Measurements from ENCODE around the gene SPINK9.

DNA sequence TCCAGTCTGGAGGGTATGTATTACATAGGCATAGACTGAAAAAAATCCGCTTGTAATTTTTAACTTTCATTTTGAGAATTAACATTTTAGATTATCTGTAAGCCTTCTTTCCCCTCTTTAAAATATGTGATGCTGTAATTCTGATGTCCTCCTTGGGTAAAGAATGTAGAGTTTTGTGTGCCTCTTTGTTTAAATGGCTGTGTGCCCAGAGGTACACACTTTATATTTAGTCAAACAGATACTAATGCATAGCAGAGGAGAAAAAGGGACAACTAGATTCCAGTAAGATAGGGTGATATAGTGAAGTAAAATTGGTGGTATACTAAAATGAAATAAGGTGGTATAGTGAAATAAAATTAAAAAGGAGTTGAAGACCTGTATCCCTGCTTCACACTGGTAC is 49.7 kb downstream of the SPINK9 start:
- TF ChIP-seq, protein P1, sequence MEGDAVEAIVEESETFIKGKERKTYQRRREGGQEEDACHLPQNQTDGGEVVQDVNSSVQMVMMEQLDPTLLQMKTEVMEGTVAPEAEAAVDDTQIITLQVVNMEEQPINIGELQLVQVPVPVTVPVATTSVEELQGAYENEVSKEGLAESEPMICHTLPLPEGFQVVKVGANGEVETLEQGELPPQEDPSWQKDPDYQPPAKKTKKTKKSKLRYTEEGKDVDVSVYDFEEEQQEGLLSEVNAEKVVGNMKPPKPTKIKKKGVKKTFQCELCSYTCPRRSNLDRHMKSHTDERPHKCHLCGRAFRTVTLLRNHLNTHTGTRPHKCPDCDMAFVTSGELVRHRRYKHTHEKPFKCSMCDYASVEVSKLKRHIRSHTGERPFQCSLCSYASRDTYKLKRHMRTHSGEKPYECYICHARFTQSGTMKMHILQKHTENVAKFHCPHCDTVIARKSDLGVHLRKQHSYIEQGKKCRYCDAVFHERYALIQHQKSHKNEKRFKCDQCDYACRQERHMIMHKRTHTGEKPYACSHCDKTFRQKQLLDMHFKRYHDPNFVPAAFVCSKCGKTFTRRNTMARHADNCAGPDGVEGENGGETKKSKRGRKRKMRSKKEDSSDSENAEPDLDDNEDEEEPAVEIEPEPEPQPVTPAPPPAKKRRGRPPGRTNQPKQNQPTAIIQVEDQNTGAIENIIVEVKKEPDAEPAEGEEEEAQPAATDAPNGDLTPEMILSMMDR (IDR thresholded peaks at IDR 0.05), result no peak
- TF ChIP-seq ZFX (IDR thresholded peaks at IDR 0.05; ENCODE audit: borderline replicate concordance), result no peak
